ENCODE data around the gene MRAP2.
"Not testable (repeated sequence)": the region's sequence is repeated elsewhere in the genome, so short reads cannot be mapped to it uniquely, and the experiment has no call there.

Gene MRAP2

DNA sequence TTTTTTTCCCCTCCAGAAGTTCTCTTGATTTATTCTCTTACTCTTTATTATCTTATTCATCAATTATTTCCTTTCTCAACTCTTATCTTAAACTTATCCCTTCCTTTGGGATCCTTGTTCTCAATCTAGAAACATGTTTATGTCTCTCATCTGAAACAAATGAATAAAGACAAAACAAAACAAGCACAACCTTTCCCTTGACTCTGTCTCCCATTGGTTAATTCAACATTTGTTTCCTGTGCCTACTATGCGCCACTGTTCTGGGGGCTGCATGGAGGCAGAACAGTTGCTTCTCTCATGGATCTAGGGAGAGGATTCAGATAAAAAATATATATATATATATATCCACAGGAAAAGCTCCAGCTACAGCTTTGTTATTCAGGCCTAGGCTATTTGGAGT, 5.2 kb upstream of the MRAP2 start:
- no peak for DNase-seq (ENCODE audit: low read depth, low spot score)

DNA sequence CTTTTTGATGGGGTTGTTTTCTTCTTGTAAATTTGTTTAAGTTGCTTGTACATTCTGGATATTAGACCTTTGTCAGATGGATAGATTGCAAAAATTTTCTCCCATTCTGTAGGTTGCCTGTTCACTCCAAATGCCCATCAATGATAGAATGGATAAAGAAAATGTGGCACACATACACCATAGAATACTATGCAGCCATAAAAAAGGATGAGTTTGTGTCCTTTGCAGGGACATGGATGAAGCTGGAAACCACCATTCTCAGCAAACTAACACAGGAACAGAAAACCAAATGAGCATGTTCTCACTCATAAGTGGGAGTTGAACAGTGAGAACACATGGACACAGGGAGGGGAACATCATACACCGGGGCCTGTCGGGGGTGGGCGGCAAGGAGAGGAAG, 1.6 kb upstream of the MRAP2 start:
- not testable (repeated sequence) for DNase-seq (ENCODE audit: low read depth, low spot score)

DNA sequence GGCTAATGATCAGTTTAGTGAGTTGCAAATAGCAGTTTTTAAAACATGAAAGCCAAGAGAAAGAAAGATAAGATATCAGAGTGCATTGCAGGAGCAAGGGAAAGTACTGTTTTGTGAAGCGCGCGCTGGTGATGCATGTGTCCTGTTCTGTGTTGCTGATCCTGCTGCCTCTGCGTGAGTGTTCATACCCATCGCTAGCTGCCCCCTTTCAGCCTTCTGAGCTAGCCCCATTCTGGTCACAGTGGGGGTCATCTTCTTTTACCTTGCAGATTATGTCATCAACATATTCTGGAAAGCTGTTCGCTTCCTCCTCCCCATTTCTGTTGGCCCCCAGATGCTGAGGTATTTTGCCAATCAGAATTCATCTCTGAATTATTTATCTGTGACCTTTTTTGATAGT, 1.9 kb downstream of the MRAP2 start:
- DNase-seq (ENCODE audit: low read depth, low spot score) = no peak

DNA sequence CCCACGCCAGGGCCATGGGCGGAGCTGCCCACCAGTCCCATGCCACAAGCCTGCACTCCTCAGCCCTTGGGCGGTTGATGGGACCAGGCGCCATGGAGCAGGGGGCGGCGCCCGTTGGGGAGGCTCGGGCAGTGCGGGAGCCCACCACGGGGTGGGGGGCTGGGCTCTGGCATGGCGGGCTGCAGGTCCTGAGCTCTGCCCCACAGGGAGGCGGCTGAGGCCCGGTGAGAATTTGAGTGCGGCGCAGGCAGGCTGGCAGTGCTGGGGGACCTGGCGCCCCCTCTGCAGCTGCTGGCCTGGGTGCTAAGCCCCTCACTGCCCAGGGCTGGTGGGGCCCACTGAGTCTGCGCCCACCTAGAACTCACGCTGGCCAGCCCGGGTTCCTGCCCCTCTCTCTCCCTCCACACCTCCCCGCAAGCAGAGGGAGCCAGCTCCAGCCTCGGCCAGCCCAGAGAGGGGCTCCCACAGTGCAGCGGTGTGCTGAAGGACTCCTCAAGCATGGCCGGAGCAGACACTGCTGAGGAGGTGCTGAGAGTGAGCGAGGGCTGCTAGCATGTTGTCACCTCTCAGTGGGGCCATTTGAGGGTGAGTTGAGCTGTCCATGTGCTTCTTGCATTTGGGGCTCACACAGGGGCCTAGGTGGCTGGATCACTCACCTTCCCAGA, 4.0 kb downstream of the MRAP2 start:
- no peak for DNase-seq (ENCODE audit: low read depth, low spot score)

DNA sequence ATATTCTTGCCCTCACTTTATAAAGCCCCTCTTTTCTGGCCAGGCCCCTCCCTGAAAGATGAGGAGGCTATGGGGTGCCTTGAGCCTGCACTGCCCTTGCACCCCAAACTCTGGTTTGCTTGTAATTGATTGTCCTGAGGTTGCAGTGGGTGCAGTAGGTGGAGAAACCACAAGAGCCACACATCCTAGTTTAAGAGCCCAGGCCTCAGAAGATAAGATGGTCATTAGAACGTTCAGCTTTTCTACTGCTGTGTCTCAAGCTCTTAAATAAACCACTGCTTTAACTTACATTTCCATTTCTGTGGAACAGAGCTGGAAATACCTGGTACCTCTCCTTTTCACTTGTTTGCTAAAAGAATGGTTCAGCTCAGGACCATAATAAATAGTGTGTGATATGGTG, 9.0 kb downstream of the MRAP2 start:
- DNase-seq (ENCODE audit: low read depth, low spot score) = no peak

DNA sequence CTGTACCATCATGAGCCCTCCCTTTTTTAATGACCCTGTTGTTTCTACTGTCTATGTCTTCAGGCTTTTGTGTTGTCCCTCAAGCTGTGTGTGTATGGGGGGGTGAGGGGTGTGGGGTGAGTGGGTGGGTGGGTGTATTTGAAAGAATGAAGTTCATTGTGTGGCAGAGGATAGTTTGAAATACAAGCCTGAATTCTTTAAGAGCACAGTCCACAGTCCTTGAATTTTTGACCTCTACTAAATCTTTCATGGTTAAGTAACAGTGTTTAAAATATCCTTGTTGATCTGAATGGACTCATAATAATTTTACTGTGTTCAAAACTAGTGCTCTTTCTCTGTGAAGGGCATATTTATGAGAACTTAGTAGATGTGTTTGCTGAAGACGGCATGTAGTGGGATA, 10.0 kb downstream of the MRAP2 start:
- no peak for DNase-seq (ENCODE audit: low read depth, low spot score)

DNA sequence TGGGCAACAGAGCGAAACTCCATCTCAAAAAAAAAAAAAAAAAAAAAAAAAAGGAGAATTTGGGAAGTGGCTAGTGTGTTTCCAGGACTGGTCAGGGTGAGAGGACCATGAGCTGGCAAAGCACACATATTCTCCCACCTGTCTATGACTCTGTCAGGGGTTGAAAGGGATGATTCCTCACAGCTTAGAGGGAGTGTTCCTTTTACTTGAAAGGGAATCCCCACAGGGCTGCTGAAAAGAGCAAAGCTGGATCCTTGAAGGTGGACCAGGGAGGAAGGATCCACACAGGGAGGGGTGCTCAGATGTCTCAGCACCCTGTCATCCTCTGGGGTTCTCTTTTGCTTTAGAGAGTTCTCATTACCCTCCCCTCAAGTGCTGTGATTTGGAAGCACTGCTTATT, 13.2 kb downstream of the MRAP2 start:
- no peak for DNase-seq (ENCODE audit: low read depth, low spot score)

DNA sequence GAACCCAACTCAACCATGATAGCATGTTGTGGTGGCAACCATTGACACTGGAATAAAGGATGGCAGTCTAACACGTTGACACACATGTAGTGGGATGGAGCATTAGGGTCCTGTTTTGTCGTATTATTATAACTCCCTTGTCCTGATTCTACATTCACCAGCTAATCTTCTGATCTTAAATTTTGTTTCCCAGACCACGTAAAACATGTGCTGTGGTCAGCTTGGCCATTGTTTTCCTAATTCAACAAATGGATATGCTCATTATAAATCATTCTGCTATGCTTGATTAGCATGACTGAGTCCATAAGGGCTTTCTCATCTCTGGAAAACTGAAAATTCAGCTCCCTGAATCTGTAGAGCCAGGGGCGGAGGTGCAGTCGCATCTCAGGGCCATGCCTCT, 15.0 kb downstream of the MRAP2 start:
- DNase-seq (ENCODE audit: low read depth, low spot score) = no peak

DNA sequence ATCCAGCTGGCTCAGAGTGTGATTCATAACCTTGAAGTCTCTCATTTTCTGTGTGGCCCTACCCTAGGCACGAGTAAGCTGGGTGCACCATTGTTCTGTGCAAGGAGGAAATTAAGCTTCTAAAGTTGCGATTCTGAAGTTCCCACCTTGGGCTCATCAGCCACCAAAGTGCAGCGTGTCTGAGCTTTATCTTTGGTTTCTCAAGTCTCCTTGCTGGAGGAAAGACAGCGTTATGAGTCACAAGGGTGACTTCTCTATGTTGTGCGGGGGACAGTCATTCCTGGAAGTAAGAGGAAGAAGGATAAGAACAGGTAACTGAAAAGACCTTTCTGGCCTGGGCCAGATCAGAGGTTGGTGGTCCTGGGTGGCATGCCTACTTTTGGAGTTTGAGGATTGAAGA, 16.8 kb downstream of the MRAP2 start:
- DNase-seq (ENCODE audit: low read depth, low spot score) = no peak

DNA sequence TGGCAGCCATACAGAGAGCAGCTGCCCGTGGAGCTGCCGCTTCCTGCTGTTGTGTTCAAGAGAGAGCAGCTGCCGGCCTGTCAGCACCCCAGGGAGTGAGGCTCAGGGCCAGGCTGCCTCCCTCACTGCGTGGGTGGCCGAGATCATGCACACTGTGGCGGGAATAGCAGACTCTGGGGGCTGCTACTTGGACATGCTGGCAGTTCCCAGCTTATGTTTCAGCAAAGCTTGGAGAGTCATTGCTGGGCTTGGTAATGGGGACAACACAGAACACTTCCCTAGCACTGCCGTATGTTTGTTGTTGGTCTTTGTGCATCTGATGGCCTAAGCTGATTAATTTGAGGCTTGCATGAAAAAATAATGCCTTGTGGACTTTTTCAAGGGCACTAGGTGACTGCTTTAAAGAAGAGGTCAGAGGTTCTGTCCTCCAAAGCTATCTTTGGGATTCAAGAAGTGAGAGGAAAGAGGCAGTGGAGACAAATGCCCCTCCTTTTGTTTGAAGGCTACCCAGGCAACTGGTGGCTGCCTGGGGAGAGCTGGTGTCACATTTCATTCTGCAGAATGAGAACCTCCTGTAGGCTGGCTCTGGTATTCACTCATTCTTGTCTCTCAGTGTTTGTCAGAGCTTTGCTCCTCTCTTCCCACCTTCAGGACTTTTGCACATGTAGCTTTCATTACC, 18.8 kb downstream of the MRAP2 start:
- peak; percentile 83 for DNase-seq (ENCODE audit: low read depth, low spot score)

DNA sequence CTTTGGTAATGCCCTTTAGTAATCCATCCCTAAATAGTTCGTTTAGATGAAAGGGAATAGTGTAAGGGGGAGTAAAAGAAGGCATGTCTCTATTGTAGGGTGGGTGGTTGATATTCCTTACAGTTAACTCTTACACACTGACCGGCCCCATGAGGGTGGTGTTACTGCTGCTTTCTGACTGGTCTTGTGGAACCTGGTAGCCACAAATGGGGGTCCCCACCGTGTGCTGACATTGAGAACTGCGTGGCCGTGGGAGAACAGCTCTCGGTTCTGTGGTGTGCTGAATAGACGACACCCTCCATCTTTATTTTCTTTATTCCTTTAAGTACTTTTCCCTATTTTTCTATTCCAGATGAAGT, 19.3 kb downstream of the MRAP2 start:
- no peak for DNase-seq (ENCODE audit: low read depth, low spot score)

DNA sequence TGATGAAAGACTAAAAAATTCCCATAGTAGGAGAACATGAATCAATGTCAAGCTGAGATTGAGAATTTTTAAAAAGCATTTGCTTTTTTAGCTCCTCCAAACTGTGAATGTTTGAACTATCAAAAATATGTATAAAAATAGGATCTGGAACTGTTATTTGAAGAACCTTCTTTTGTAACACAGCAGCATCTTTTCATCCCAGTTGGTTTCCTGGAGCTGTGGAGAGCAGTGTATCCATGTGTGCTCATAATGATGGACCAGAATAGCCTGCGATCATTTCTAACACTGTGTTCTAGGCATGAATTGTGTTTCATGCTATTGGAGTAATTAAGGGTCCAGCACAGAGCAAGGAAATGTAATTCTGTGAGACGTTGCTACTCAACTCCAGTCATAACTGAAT, 22.1 kb downstream of the MRAP2 start:
- no peak for DNase-seq (ENCODE audit: low read depth, low spot score)

DNA sequence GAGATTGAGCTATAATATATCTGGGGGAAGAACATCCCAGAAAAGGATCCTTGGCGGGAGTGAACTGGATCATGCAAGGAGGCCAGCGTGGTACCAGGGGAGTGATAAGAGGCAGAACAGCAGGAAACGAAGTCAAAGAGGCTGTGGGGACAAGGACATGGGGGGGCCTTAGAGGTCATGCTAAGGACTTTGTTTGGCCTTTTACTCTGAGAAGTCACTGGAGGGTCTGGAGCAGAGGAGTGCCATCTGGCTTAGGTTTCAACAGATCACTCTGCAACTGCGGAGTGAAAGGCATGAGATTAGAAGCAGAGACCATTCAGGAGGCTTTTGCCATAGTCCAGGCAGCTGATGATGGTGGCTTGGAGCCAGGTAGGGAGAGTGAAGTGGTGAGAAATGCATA, 24.3 kb downstream of the MRAP2 start:
- no peak for DNase-seq (ENCODE audit: low read depth, low spot score)

DNA sequence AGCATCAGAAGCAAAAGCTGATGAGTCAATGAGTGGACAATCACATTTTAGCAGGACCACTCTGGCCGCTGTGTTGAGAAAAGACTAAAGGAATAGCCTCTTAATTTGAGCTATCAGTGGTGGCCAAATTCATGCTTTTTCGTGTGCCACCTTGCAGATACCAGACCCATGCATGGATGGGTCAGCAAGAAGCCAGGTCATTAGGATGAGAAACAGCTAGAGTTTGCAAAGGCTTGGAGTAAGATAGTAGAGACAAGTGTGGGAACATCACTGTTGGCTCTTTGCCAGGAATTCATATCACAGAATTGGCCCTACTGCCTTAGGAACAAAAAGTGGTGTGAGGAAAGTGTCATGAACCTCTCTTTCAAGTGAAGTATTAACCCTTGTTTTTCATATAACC, 25.5 kb downstream of the MRAP2 start:
- DNase-seq (ENCODE audit: low read depth, low spot score) = no peak

DNA sequence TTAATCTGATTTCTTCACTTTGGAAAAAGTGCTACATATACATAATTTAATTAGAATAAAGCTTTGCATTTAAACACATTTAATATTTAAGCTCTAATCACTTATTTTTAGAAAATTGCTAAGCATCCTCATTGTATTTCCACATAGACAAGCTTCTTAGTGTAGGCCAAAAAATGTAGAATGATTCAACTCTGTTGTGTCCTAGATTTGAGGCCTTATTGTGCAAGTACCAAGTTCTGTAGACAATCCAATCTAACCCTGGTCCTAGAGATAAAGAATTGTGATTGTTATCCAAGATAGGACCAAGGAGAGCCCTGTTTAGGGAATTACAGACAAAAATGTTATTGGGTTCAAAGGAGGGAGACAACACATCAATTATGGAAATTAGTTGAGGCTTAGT, 27.6 kb downstream of the MRAP2 start:
- no peak for DNase-seq (ENCODE audit: low read depth, low spot score)

DNA sequence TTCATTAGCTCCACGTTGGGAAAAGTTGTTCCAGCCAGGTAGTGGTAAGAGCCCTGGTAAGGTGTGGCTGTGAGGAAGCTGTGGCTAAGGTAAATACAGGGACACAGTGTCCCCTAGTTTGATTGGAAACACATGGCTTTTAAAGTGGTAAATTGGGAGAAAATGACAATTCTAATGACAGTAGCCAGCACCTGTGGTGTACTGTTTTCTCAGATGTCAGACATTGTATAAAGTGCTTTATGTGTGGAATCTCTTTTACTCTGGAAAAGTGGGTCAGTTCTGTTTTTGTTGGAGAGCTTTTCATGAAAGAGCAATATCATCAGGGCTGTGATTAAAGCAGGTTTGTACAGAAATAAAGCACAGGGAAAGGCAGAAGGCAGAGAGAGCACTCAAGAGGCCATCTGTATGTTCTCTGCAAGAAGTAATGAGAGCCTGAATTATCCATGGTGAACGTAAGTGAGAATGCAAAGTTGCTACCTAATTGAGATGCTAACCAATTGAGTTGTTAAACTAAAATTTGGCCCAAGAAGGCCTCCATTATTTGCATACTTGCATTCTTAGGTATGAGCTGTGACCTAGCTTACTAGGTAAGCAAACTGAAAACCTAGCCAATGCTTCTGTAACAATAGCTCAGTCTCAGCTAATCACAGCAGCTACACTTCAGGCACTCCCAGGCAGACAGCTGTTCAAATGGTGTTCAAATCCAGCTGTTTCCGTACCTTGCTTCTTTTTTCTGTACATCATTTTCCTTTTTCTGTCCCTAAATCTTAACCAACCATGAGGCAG, 28.2 kb downstream of the MRAP2 start:
- DNase-seq (ENCODE audit: low read depth, low spot score) = no peak

DNA sequence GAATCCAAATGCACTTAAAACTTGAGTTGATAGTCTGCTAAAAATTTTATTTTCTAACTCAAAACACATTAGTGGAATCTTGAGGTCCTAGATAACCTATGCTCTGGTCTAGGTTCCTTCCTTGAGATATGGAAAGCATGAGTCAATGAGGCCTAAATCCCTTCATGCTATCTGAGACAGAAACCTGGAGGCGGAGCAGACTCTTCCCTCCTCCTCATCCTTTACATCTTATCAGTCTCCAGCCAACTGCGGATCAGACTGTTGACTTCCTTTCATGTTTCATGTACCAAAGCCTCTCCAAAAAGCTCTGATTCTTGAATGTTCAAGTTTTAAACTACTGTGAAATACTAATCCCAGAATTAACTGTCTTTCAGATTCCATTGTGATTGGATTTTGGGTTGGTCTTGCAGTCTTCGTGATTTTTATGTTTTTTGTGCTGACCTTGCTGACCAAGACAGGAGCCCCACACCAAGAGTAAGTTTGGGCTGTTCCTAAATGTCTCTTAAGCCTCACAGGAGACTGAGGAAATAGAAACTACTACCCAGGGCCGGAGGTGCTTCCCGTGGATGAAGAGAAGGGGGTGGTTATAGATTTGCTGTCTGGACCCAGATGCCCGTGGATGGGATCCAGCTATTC, 29.1 kb downstream of the MRAP2 start:
- no peak for DNase-seq (ENCODE audit: low read depth, low spot score)

DNA sequence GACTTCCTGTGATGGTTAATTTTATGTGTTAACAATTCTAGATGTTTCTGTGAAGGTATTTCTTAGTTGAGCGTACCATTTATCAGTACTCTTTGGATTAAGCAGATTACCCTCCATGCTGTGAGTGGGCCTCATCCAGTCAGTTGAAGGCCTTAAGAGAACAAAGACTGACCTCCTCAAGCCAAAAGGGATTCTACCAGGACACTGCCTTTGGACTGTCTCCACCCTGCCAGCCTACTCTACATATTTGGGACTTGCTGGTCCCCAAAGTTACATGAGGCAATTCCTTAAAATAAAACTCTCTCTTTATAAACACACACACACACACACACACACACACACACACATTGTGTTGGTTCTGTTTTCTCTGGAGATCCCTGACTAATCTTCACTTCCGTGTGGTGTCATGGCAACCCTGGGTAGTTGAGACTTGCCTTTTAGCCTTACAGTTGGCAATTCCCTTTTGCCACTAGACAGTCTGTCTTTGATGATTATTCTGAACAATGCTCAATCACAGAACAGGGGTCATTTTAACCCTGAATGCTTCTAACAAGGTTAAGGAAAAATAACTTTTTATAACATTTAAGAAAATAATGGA, 32.2 kb downstream of the MRAP2 start:
- DNase-seq (ENCODE audit: low read depth, low spot score) = no peak

DNA sequence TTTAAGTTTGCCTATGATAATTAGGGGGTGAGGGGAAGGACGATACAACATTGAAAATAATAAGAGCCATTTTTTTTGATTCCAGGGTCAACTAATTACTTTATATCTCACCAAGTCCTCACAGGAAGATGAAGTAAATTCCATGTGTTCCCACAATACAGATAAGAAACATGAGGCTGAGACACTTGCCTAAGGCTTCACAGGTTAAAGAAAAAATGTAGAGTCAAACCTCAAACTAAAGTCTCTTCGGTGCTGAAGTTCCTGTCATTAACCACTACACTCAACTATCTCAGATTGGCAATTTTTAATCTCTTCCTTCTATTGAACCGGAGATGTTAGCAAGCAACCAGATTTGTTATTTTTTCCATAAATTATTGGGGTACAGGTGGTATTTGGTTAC, 33.0 kb downstream of the MRAP2 start:
- no peak for DNase-seq (ENCODE audit: low read depth, low spot score)

DNA sequence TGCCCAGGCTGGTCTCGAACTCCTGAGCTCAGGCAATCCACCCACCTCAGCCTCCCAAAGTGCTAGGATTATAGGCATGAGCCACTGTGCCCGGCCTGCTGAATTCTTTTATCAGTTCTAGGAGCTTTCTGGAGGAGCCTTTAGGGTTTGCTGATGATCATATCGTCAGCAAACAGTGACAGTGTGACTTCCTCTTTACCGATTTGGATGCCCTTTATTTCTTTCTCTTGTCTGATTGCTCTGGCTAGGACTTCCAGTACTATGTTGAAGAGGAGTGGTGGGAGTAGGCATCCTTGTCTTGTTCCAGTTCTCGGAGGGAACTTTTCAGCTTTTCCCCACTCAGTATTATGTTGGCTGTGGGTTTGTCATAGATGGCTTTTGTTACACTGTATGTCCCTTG, 35.3 kb downstream of the MRAP2 start:
- not testable (repeated sequence) for DNase-seq (ENCODE audit: low read depth, low spot score)

DNA sequence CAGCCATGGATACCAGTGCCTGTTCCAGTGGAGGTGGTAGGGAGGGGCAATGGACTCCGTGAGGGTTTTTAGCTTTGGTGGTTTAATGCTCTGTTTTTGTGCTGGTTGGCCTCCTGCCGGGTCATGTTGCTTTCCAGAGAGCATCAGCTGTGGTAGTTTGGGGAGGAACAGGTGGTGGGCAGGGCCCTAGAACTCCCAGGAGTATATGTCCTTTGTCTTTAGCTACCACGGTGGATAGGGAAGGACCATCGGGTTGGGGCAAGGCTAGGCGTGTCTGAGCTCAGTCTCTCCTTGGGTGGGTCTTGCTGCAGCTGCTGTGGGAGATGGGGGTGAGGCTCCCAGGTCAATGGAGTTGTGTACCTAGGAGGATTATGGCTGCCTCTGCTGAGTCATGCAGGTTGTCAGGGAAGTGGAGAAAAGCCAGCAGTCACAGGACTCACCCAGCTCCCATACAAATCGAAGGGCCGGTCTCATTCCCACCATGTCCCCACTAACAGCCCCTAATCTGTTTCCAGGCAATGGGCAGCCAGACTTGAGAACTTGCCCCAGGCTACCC, 38.9 kb downstream of the MRAP2 start:
- DNase-seq (ENCODE audit: low read depth, low spot score) = peak; percentile 35

Measured in ELF-1 (cell line).